OCI-LY1 (cell line): Measurements from ENCODE around the gene AIMP1.

Experiments
- H2AFZ ChIP-seq: fragments of 200-600 bp; sonication (generic), shearing (Covaris generic); 2 replicates; pipeline ENCODE4 v1.6.0; 2014; ENCODE audit warnings: antibody characterized with exemption, mild to moderate bottlenecking, low read length
- H3F3A ChIP-seq: fragments of 200-600 bp; sonication (generic), shearing (Covaris generic); 2 replicates; pipeline ENCODE4 v1.6.0; 2014; ENCODE audit warnings: mild to moderate bottlenecking, antibody characterized with exemption, low read length, moderate library complexity; ENCODE audit not compliant: insufficient read depth
- H3K27ac ChIP-seq: fragments of 200-600 bp; sonication (generic); 2 replicates; pipeline ENCODE4 v1.5.1; 2014; ENCODE audit warnings: low read length, mixed run types, mild to moderate bottlenecking, low read depth; ENCODE audit not compliant: poor library complexity, severe bottlenecking
- H3K27me3 ChIP-seq: fragments of 200-600 bp; sonication (generic); 2 replicates; pipeline ENCODE4 v1.6.0; 2014; ENCODE audit warnings: antibody characterized with exemption, mild to moderate bottlenecking, low read length, moderate library complexity; ENCODE audit not compliant: insufficient read depth
- H3K36me3 ChIP-seq: fragments of 200-600 bp; sonication (generic); 2 replicates; pipeline ENCODE4 v1.6.1; 2014; ENCODE audit warnings: mild to moderate bottlenecking, antibody characterized with exemption, low read length, moderate library complexity, mixed read lengths; ENCODE audit not compliant: insufficient read depth
- H3K4me1 ChIP-seq: fragments of 200-600 bp; sonication (generic); 2 replicates; pipeline ENCODE4 v1.5.1; 2014; ENCODE audit warnings: mild to moderate bottlenecking, low read length, moderate library complexity; ENCODE audit not compliant: insufficient read depth, severe bottlenecking
- H3K4me2 ChIP-seq: fragments of 200-600 bp; sonication (generic), shearing (Covaris generic); 2 replicates; pipeline ENCODE4 v1.6.1; 2014; ENCODE audit warnings: low read length
- H3K4me3 ChIP-seq: fragments of 200-600 bp; sonication (generic); 2 replicates; pipeline ENCODE4 v1.5.1; 2014; ENCODE audit warnings: low read length, low read depth, mild to moderate bottlenecking, mixed read lengths; ENCODE audit not compliant: poor library complexity, severe bottlenecking
- H3K79me2 ChIP-seq: fragments of 200-600 bp; shearing (Covaris generic); 2 replicates; pipeline ENCODE4 v1.6.1; 2016; ENCODE audit warnings: mixed run types, low read length, mixed read lengths; ENCODE audit not compliant: insufficient read depth
- H3K9ac ChIP-seq: fragments of 200-600 bp; sonication (generic), shearing (Covaris generic); 2 replicates; pipeline ENCODE4 v1.6.1; 2014; ENCODE audit warnings: mild to moderate bottlenecking, low read length, mixed read lengths
- H3K9me2 ChIP-seq: fragments of 200-600 bp; sonication (generic), shearing (Covaris generic); 2 replicates; pipeline ENCODE4 v1.6.1; 2014; ENCODE audit warnings: low read depth, mild to moderate bottlenecking, low read length, mixed read lengths
- H3K9me3 ChIP-seq: fragments of 200-600 bp; shearing (Covaris generic); 2 replicates; pipeline ENCODE4 v1.6.1; 2014; ENCODE audit warnings: low read length, mixed read lengths
- H4K20me1 ChIP-seq: fragments of 200-600 bp; sonication (generic), shearing (Covaris generic); 2 replicates; pipeline ENCODE4 v1.6.0; 2016; ENCODE audit warnings: mild to moderate bottlenecking, low read length; ENCODE audit not compliant: insufficient read depth
- CTCF ChIP-seq: fragments of 200-600 bp; sonication (generic), shearing (Covaris generic); IDR thresholded peaks from 2 replicates; pipeline ENCODE4 v1.5.1; 2017; ENCODE audit warnings: mild to moderate bottlenecking, antibody characterized with exemption, low read length, moderate library complexity, mixed read lengths
- EZH2 ChIP-seq: fragments of 200-600 bp; sonication (generic), shearing (Covaris generic); IDR thresholded peaks from 2 replicates; pipeline ENCODE4 v1.8.0; 2017; ENCODE audit warnings: borderline replicate concordance, mixed run types, mild to moderate bottlenecking, antibody characterized with exemption, low read length, moderate library complexity, mixed read lengths

AIMP1 gene

GRCh38 chr4:106338671-106339070 is 22.3 kb downstream of the AIMP1 start:
- H3K9me2 ChIP-seq = no peaks in the 10 kb centered on the region
- no peak overlapping the region for H3K27ac ChIP-seq
- H3K4me2 ChIP-seq = no peak overlapping the region
- no peaks in the 10 kb centered on the region for H3K9me3 ChIP-seq
- H3K27me3 ChIP-seq = no peaks in the 10 kb centered on the region
- H3K4me3 ChIP-seq = no peak overlapping the region
- no peak overlapping the region for H2AFZ ChIP-seq
- H3K9ac ChIP-seq = no peak overlapping the region
- peaks cover 76% of the 10 kb centered on the region for H3K36me3 ChIP-seq
- no peaks in the 10 kb centered on the region for H3F3A ChIP-seq
- peaks cover 13% of the 10 kb centered on the region for H3K79me2 ChIP-seq
- no peaks in the 10 kb centered on the region for H4K20me1 ChIP-seq
- no peaks in the 10 kb centered on the region for H3K4me1 ChIP-seq
- no peak for TF ChIP-seq CTCF
- TF ChIP-seq EZH2 = no peak

DNA sequence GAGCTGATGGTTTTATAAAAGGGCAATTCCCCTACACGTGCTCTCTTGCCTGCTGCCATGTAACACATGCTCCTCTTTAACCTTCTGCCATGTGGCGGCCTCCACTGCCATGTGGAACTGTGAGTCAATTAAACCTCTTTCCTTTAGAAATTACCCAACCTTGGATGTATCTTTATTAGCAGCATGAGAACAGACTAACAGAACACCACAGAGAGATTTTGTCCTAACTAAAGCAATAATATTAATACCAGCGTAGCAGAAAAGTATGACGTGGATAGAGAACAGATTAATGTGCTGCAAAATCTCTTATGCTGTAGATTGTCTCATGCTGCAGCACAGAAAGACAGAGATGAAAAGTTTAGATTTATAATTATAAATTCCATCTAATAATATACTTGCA is 23.1 kb downstream of the AIMP1 start:
- no peaks in the 10 kb centered on the region for H3K9me2 ChIP-seq
- no peaks in the 10 kb centered on the region for H3K27me3 ChIP-seq
- TF ChIP-seq CTCF = no peak
- TF ChIP-seq EZH2 = no peak
- H3K9me3 ChIP-seq = no peaks in the 10 kb centered on the region
- H3K4me2 ChIP-seq = no peak overlapping the region
- no peak overlapping the region for H3K9ac ChIP-seq
- H3K4me3 ChIP-seq = no peak overlapping the region
- no peaks in the 10 kb centered on the region for H3F3A ChIP-seq
- no peaks in the 10 kb centered on the region for H3K4me1 ChIP-seq
- H3K27ac ChIP-seq = no peak overlapping the region
- peaks cover 13% of the 10 kb centered on the region for H3K79me2 ChIP-seq
- no peak overlapping the region for H2AFZ ChIP-seq
- H3K36me3 ChIP-seq = peaks cover 72% of the 10 kb centered on the region
- no peaks in the 10 kb centered on the region for H4K20me1 ChIP-seq

DNA sequence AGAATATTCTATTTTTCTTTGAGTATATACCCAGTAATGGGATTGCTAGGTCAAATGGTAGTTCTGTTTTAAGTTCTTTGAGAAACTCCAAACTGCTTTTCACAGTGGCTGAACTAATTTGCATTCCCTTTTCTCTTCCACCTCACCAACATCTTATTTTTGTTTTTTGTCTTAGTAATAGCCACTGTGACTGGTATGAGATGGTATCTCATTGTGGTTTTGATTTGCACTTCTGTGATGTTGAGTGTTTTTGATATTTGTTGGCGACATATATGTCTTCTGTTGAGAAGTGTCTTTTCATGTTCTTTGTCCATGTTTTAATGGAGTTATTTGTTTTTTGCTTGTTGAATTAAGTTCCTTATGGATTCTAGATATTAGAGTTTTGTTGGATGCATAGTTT is 24.4 kb downstream of the AIMP1 start:
- no peak overlapping the region for H3K4me3 ChIP-seq
- no peak overlapping the region for H2AFZ ChIP-seq
- TF ChIP-seq EZH2 (no peak), CTCF (no peak)
- peaks cover 61% of the 10 kb centered on the region for H3K36me3 ChIP-seq
- H3K79me2 ChIP-seq = peaks cover 13% of the 10 kb centered on the region
- H3K9me2 ChIP-seq = no peaks in the 10 kb centered on the region
- H4K20me1 ChIP-seq = no peaks in the 10 kb centered on the region
- H3K4me2 ChIP-seq = no peak overlapping the region
- no peak overlapping the region for H3K27ac ChIP-seq
- H3F3A ChIP-seq = no peaks in the 10 kb centered on the region
- no peaks in the 10 kb centered on the region for H3K4me1 ChIP-seq
- no peak overlapping the region for H3K9ac ChIP-seq
- H3K9me3 ChIP-seq = no peaks in the 10 kb centered on the region
- H3K27me3 ChIP-seq = no peaks in the 10 kb centered on the region
